ENCODE results near the gene CBARP. TPM values are rescaled to one million over a fixed set of nuclear protein-coding genes. Genes with fewer than 3 reads are reported as not detected.
A peak's percentile ranks its signal among the peaks of the same experiment; 100 is the strongest.

The CBARP gene
- total and polyA plus RNA-seq, 2 of the 13 experiments (the other 11 are each of a cell fraction or from before 2014, with no cell fraction given), result 1.2 to 1.4 TPM

- TF ChIP-seq PAXIP1 (CRISPR knock-in tag; conservative IDR thresholded peaks at IDR 0.05) (no peak; the same call in 1 of the 2 replicates), TRIM22 (IDR thresholded peaks at IDR 0.05) (no peak), ZNF296 (CRISPR knock-in tag; conservative IDR thresholded peaks at IDR 0.05) (0 out of 2 replicates have a peak, but pooled peaks have one; percentile 23), GABPA (IDR thresholded peaks at IDR 0.05; ENCODE audit: low read depth, low read length) (no peak), GABPA (CRISPR knock-in tag; IDR thresholded peaks at IDR 0.05; ENCODE audit: low read depth) (no peak), ZNF329 (CRISPR knock-in tag; IDR thresholded peaks at IDR 0.05; ENCODE audit: low read depth) (peak; percentile 54; the same call in 1 of the 2 replicates), ZNF891 (CRISPR knock-in tag; IDR thresholded peaks at IDR 0.05) (no peak), ZNF207 (IDR thresholded peaks at IDR 0.05; ENCODE audit: borderline replicate concordance) (no peak), HBP1 (CRISPR knock-in tag; IDR thresholded peaks at IDR 0.05; ENCODE audit: low read depth) (0 out of 2 replicates have a peak, but pooled peaks have one; percentile 23), KIAA2018 (CRISPR knock-in tag; IDR thresholded peaks at IDR 0.05; ENCODE audit: borderline replicate concordance) (no peak), ZNF33B (CRISPR knock-in tag; IDR thresholded peaks at IDR 0.05) (no peak)
These were observed 29.2 kb upstream of the CBARP start (continued) for GRCh38 chr19:1266916-1267476.
